Loucy (cell line): Measurements from ENCODE around the gene RGR.

ENCODE experiments used
- H2AFZ ChIP-seq: fragments of 200-600 bp; sonication (generic); 2 replicates; pipeline ENCODE4 v1.6.0; 2016; ENCODE audit warnings: antibody characterized with exemption, mild to moderate bottlenecking, low read length, moderate library complexity
- H3F3A ChIP-seq: fragments of 200-600 bp; 2 replicates; pipeline ENCODE4 v1.6.0; 2016; ENCODE audit warnings: antibody characterized with exemption, low read depth, mild to moderate bottlenecking
- H3K27me3 ChIP-seq: fragments of 200-600 bp; sonication (generic); 2 replicates; pipeline ENCODE4 v1.6.1; 2014; ENCODE audit warnings: low read length, mild to moderate bottlenecking; ENCODE audit not compliant: insufficient read depth, poor library complexity, severe bottlenecking
- H3K36me3 ChIP-seq: fragments of 200-600 bp; sonication (generic); 2 replicates; pipeline ENCODE4 v1.6.1; 2016; ENCODE audit warnings: low read length; ENCODE audit not compliant: insufficient read depth
- H3K4me1 ChIP-seq: fragments of 200-600 bp; sonication (generic); 2 replicates; pipeline ENCODE4 v1.5.1; 2014; ENCODE audit warnings: low read length, mild to moderate bottlenecking; ENCODE audit not compliant: insufficient read depth, poor library complexity, severe bottlenecking
- H3K4me2 ChIP-seq: fragments of 200-600 bp; sonication (generic); 2 replicates; pipeline ENCODE4 v1.6.0; 2014; ENCODE audit warnings: antibody characterized with exemption, low read length, low read depth, mild to moderate bottlenecking; ENCODE audit not compliant: poor library complexity, severe bottlenecking
- H3K4me3 ChIP-seq: fragments of 200-600 bp; sonication (generic); 2 replicates; pipeline ENCODE4 v1.5.1; 2014; ENCODE audit warnings: low read length, mild to moderate bottlenecking, mixed read lengths; ENCODE audit not compliant: poor library complexity, severe bottlenecking
- H3K79me2 ChIP-seq: fragments of 200-600 bp; sonication (generic); 2 replicates; pipeline ENCODE4 v1.6.1; 2014; ENCODE audit warnings: low read length; ENCODE audit not compliant: insufficient read depth
- H3K9ac ChIP-seq: fragments of 200-600 bp; sonication (generic); 2 replicates; pipeline ENCODE4 v1.6.0; 2014; ENCODE audit warnings: mild to moderate bottlenecking, low read depth, low read length, moderate library complexity; ENCODE audit not compliant: poor library complexity, severe bottlenecking
- H3K9me2 ChIP-seq: fragments of 200-600 bp; sonication (generic); replicated peaks from 2 replicates; pipeline ENCODE4 v1.6.1; 2016; ENCODE audit warnings: low read depth, low read length, mixed read lengths
- H3K9me3 ChIP-seq: fragments of 200-600 bp; sonication (generic); 2 replicates; pipeline ENCODE4 v1.6.1; 2014; ENCODE audit warnings: mild to moderate bottlenecking, antibody characterized with exemption, low read length, low read depth; ENCODE audit not compliant: insufficient read depth
- H4K20me1 ChIP-seq: fragments of 200-600 bp; sonication (generic); 2 replicates; pipeline ENCODE4 v1.6.0; 2014; ENCODE audit warnings: antibody characterized with exemption, low read length, mild to moderate bottlenecking; ENCODE audit not compliant: insufficient read depth, poor library complexity, severe bottlenecking
- CTCF ChIP-seq: fragments of 200-600 bp; sonication (generic); conservative IDR thresholded peaks from 2 replicates; pipeline ENCODE4 v1.5.1; 2014; ENCODE audit warnings: mild to moderate bottlenecking, antibody characterized with exemption, low read length
- EZH2phosphoT487 ChIP-seq: fragments of 200-600 bp; IDR thresholded peaks from 2 replicates; pipeline ENCODE4 v1.6.1; 2018; ENCODE audit warnings: antibody characterized with exemption, mild to moderate bottlenecking, moderate library complexity, borderline replicate concordance

RGR gene

GRCh38 chr10:84261236-84261915, 16.5 kb downstream of the RGR start:
- H3K9me3 ChIP-seq, result no peaks in the 10 kb centered on the region
- TF ChIP-seq EZH2phosphoT487 (no peak), CTCF (no peak)
- no peaks in the 10 kb centered on the region for H3K9me2 ChIP-seq
- no peaks in the 10 kb centered on the region for H3K79me2 ChIP-seq
- H3K27me3 ChIP-seq, result no peaks in the 10 kb centered on the region
- H3K36me3 ChIP-seq, result no peaks in the 10 kb centered on the region
- H3K4me3 ChIP-seq, result no peak overlapping the region
- H2AFZ ChIP-seq, result no peak overlapping the region
- no peaks in the 10 kb centered on the region for H4K20me1 ChIP-seq
- H3K4me2 ChIP-seq, result no peak overlapping the region
- H3K9ac ChIP-seq, result no peak overlapping the region
- no peaks in the 10 kb centered on the region for H3F3A ChIP-seq
- H3K4me1 ChIP-seq, result no peaks in the 10 kb centered on the region

- no peak overlapping the region for H3K4me3 ChIP-seq
- no peaks in the 10 kb centered on the region for H3K36me3 ChIP-seq
- H3K9me2 ChIP-seq, result no peaks in the 10 kb centered on the region
- no peaks in the 10 kb centered on the region for H4K20me1 ChIP-seq
- no peak overlapping the region for H2AFZ ChIP-seq
- no peaks in the 10 kb centered on the region for H3K4me1 ChIP-seq
- no peak overlapping the region for H3K4me2 ChIP-seq
- H3K9me3 ChIP-seq, result no peaks in the 10 kb centered on the region
- TF ChIP-seq CTCF (no peak), EZH2phosphoT487 (no peak)
- H3K79me2 ChIP-seq, result no peaks in the 10 kb centered on the region
- H3F3A ChIP-seq, result no peaks in the 10 kb centered on the region
- H3K27me3 ChIP-seq, result no peaks in the 10 kb centered on the region
- H3K9ac ChIP-seq, result no peak overlapping the region
Measured at GRCh38 chr10:84262190-84262956, 17.5 kb downstream of the RGR start.

- H3K4me2 ChIP-seq, result no peak overlapping the region
- TF ChIP-seq CTCF (no peak), EZH2phosphoT487 (no peak)
Measured at GRCh38 chr10:84263716-84264115, 18.9 kb downstream of the RGR start.

More at GRCh38 chr10:84263716-84264115, 18.9 kb downstream of the RGR start:
- H3K4me1 ChIP-seq, result no peaks in the 10 kb centered on the region
- no peaks in the 10 kb centered on the region for H3K36me3 ChIP-seq
- H3K9me2 ChIP-seq, result no peaks in the 10 kb centered on the region
- no peaks in the 10 kb centered on the region for H3K79me2 ChIP-seq
- no peaks in the 10 kb centered on the region for H3F3A ChIP-seq
- no peak overlapping the region for H3K9ac ChIP-seq
- H3K27me3 ChIP-seq, result no peaks in the 10 kb centered on the region
- H4K20me1 ChIP-seq, result no peaks in the 10 kb centered on the region
- no peak overlapping the region for H3K4me3 ChIP-seq
- H2AFZ ChIP-seq, result no peak overlapping the region
- no peaks in the 10 kb centered on the region for H3K9me3 ChIP-seq
